H1 (cell line): ENCODE measurements around the gene LEUTX. TPM values are rescaled to one million over a fixed set of nuclear protein-coding genes. Genes with fewer than 3 reads are reported as not detected.

Experiments
- CTCF ChIA-PET: fragments of 300-600 bp; sonication (Branson Sonifier 250); formaldehyde crosslinking; loops from one replicate; lab custom pipeline; 2021; ENCODE audit not compliant: partially characterized antibody; lab: Charles Lee
- POLR2A ChIA-PET: fragments of 300-600 bp; sonication (Branson Sonifier 250); formaldehyde crosslinking; loops from one replicate; lab custom pipeline; 2021; ENCODE audit warnings: inconsistent platforms; ENCODE audit not compliant: partially characterized antibody; lab: Charles Lee
- DNase-seq, 2 experiments: peaks; one replicate each; pipeline versions ENCODE4 v3.0.0 to v3.0.0-alpha.2; 2010 to 2022; ENCODE audit warnings: low spot score in 2 of 2, low read depth in 1 of 2, mixed read lengths in 1 of 2
- FAIRE-seq: peaks from 2 replicates; lab custom pipeline; 2011; peaks lifted over from hg19 to GRCh38; lab: Jason Lieb, UNC
- H2AFZ ChIP-seq: 2 replicates; pipeline ENCODE4 v1.8.1; 2012; ENCODE audit warnings: low read length, inconsistent platforms
- H2AK5ac ChIP-seq: 2 replicates; pipeline ENCODE4 v1.6.1; 2013; ENCODE audit warnings: low read depth, low read length
- H2BK120ac ChIP-seq: replicated peaks from 2 replicates; pipeline ENCODE3; 2013; ENCODE audit warnings: low read depth, low read length, inconsistent platforms
- H2BK12ac ChIP-seq: 2 replicates; pipeline ENCODE4 v1.6.1; 2013; ENCODE audit warnings: low read depth, low read length
- H2BK15ac ChIP-seq: 2 replicates; pipeline ENCODE4 v1.6.1; 2013; ENCODE audit warnings: low read length
- H2BK20ac ChIP-seq: 2 replicates; pipeline ENCODE4 v1.6.1; 2013; ENCODE audit warnings: low read length
- H2BK5ac ChIP-seq: 2 replicates; pipeline ENCODE4 v1.6.1; 2013; ENCODE audit warnings: low read depth, low read length
- H3K14ac ChIP-seq: 2 replicates; pipeline ENCODE4 v1.6.1; 2013; ENCODE audit warnings: inconsistent platforms; ENCODE audit not compliant: insufficient read length
- H3K18ac ChIP-seq: 2 replicates; pipeline ENCODE4 v1.6.1; 2013; ENCODE audit warnings: low read length; ENCODE audit errors: extremely low read depth
- H3K23ac ChIP-seq: 2 replicates; pipeline ENCODE4 v1.6.1; 2013; ENCODE audit warnings: inconsistent platforms; ENCODE audit not compliant: insufficient read length
- H3K23me2 ChIP-seq: 2 replicates; pipeline ENCODE4 v1.6.1; 2013; ENCODE audit warnings: low read depth, low read length
- H3K27ac ChIP-seq: 2 replicates; pipeline ENCODE4 v1.6.1; 2011; ENCODE audit warnings: low read depth, low read length, inconsistent platforms
- H3K27me3 ChIP-seq, 4 experiments: replicated peaks in 1 of 4; 1 replicate in 1 of 4; 2 replicates in 3 of 4; pipeline versions ENCODE4 v1.6.1 to v1.8.1; 2011 to 2013; ENCODE audit warnings: low read length in 3 of 4, mild to moderate bottlenecking in 3 of 4, inconsistent platforms in 2 of 4, mixed read lengths in 2 of 4, moderate library complexity in 1 of 4; ENCODE audit not compliant: control insufficient read depth in 3 of 4, insufficient read depth in 3 of 4; ENCODE audit errors: extremely low read depth in 1 of 4
- H3K36me3 ChIP-seq, 4 experiments: 2 replicates each; pipeline versions ENCODE4 v1.6.1 to v1.8.1; 2011 to 2013; ENCODE audit warnings: mild to moderate bottlenecking in 4 of 4, low read length in 3 of 4, moderate library complexity in 2 of 4, control low read depth in 1 of 4, inconsistent platforms in 1 of 4; ENCODE audit not compliant: insufficient read depth in 4 of 4, control insufficient read depth in 2 of 4
- H3K4ac ChIP-seq: replicated peaks from 2 replicates; pipeline ENCODE3; 2013; ENCODE audit warnings: low read length, low read depth, mixed read lengths, inconsistent platforms; ENCODE audit not compliant: insufficient read length
- H3K4me1 ChIP-seq, 4 experiments: replicated peaks in 1 of 4; 1 replicate in 1 of 4; 2 replicates in 3 of 4; pipeline versions ENCODE4 v1.6.1 to v1.8.1; 2011 to 2013; ENCODE audit warnings: low read length in 3 of 4, inconsistent platforms in 2 of 4, mixed read lengths in 1 of 4; ENCODE audit not compliant: insufficient read depth in 4 of 4, control insufficient read depth in 3 of 4
- H3K4me2 ChIP-seq, 2 experiments: 2 replicates each; pipeline versions ENCODE4 v1.6.1 to v1.8.1; 2011 to 2013; ENCODE audit warnings: low read depth in 2 of 2, low read length in 2 of 2, control low read depth in 1 of 2, inconsistent platforms in 1 of 2, mild to moderate bottlenecking in 1 of 2; ENCODE audit not compliant: insufficient read depth in 1 of 2
- H3K4me3 ChIP-seq, 4 experiments: fragments of 200-600, 300-600 bp in 1 of 4; sonication (generic), shearing (Covaris generic), sonication (Bioruptor Twin) in 1 of 4; 2 replicates each; pipeline versions ENCODE4 v1.5.1 to v1.8.1; 2011 to 2016; ENCODE audit warnings: low read length in 4 of 4, low read depth in 3 of 4, control low read depth in 2 of 4, inconsistent platforms in 2 of 4, mild to moderate bottlenecking in 2 of 4, mixed read lengths in 1 of 4, moderate library complexity in 1 of 4; ENCODE audit not compliant: insufficient read depth in 2 of 4; ENCODE audit errors: extremely low read depth in 1 of 4
- H3K56ac ChIP-seq: replicated peaks from 2 replicates; pipeline ENCODE3; 2013; ENCODE audit warnings: low read depth, mild to moderate bottlenecking, mixed read lengths, low read length, inconsistent platforms; ENCODE audit not compliant: insufficient read length
- H3K79me1 ChIP-seq: 2 replicates; pipeline ENCODE4 v1.6.1; 2013; ENCODE audit warnings: low read depth, low read length, control low read depth
- H3K79me2 ChIP-seq, 2 experiments: 2 replicates each; pipeline versions ENCODE4 v1.6.1 to v1.8.1; 2012 to 2013; ENCODE audit warnings: low read length in 2 of 2, mild to moderate bottlenecking in 2 of 2, inconsistent platforms in 1 of 2; ENCODE audit not compliant: insufficient read depth in 2 of 2, control insufficient read depth in 1 of 2
- H3K9ac ChIP-seq, 4 experiments: replicated peaks in 1 of 4; 1 replicate in 1 of 4; 2 replicates in 3 of 4; pipeline versions ENCODE4 v1.6.1 to v1.8.1; 2011 to 2013; ENCODE audit warnings: low read depth in 3 of 4, low read length in 3 of 4, control low read depth in 2 of 4, mild to moderate bottlenecking in 2 of 4, moderate library complexity in 2 of 4, inconsistent platforms in 1 of 4; ENCODE audit errors: extremely low read depth in 1 of 4
- H3K9me3 ChIP-seq, 2 experiments: 2 replicates each; pipeline versions ENCODE4 v1.6.1 to v1.8.1; 2012 to 2013; ENCODE audit warnings: mild to moderate bottlenecking in 2 of 2, moderate library complexity in 2 of 2, control low read depth in 1 of 2, inconsistent platforms in 1 of 2, low read depth in 1 of 2, low read length in 1 of 2, mixed read lengths in 1 of 2; ENCODE audit not compliant: insufficient read depth in 2 of 2
- H4K20me1 ChIP-seq, 2 experiments: replicated peaks in 1 of 2; 2 replicates each; pipeline versions ENCODE3 to v1.8.1; 2011 to 2013; ENCODE audit warnings: inconsistent platforms in 2 of 2, low read length in 2 of 2, mild to moderate bottlenecking in 1 of 2; ENCODE audit not compliant: insufficient read depth in 2 of 2, control insufficient read depth in 1 of 2
- H4K5ac ChIP-seq: 2 replicates; pipeline ENCODE4 v1.6.1; 2013; ENCODE audit warnings: low read length, low read depth, mixed read lengths, inconsistent platforms; ENCODE audit not compliant: insufficient read length
- H4K8ac ChIP-seq: 2 replicates; pipeline ENCODE4 v1.8.0; 2013; ENCODE audit warnings: mild to moderate bottlenecking, moderate library complexity, low read length, inconsistent platforms; ENCODE audit not compliant: insufficient read depth; ENCODE audit errors: extremely low read depth
- H4K91ac ChIP-seq: replicated peaks from 2 replicates; pipeline ENCODE3; 2013; ENCODE audit warnings: low read length, mixed read lengths, inconsistent platforms; ENCODE audit not compliant: insufficient read length
- BCL11A ChIP-seq, 2 experiments: IDR thresholded peaks; one replicate each; pipeline ENCODE4 v1.6.1; 2011; ENCODE audit warnings: low read depth in 2 of 2, low read length in 2 of 2, mild to moderate bottlenecking in 2 of 2
- BRCA1 ChIP-seq: IDR thresholded peaks from 2 replicates; pipeline ENCODE4 v1.6.1; 2012; ENCODE audit warnings: low read depth, low read length, improper control_type of control experiment
- CHD1 ChIP-seq: IDR thresholded peaks from 2 replicates; pipeline ENCODE4 v1.6.1; 2012; ENCODE audit warnings: low read depth, low read length, improper control_type of control experiment
- EP300 ChIP-seq, 2 experiments: IDR thresholded peaks; 1 replicate in 1 of 2; 2 replicates in 1 of 2; pipeline ENCODE4 v1.6.1; 2011 to 2012; ENCODE audit warnings: low read depth in 2 of 2, low read length in 2 of 2, mild to moderate bottlenecking in 2 of 2, borderline replicate concordance in 1 of 2, inconsistent platforms in 1 of 2, moderate library complexity in 1 of 2
- GTF2F1 ChIP-seq: IDR thresholded peaks from 2 replicates; pipeline ENCODE4 v1.6.1; 2012; ENCODE audit warnings: low read depth, low read length, improper control_type of control experiment, borderline replicate concordance
- HDAC2 ChIP-seq, 2 experiments: fragments of 300-600 bp in 1 of 2; sonication (generic) in 1 of 2; IDR thresholded peaks; 2 replicates each; pipeline ENCODE4 v1.6.1; 2011 to 2012; ENCODE audit warnings: low read depth in 2 of 2, low read length in 2 of 2, mild to moderate bottlenecking in 2 of 2, moderate library complexity in 2 of 2, borderline replicate concordance in 1 of 2, inconsistent platforms in 1 of 2
- KDM4A ChIP-seq: IDR thresholded peaks from one replicate; pipeline ENCODE4 v1.7.1; 2012; ENCODE audit warnings: low read depth, mild to moderate bottlenecking, moderate library complexity, low read length, inconsistent platforms; ENCODE audit not compliant: severe bottlenecking
- PHF8 ChIP-seq: fragments of 200-600 bp; sonication (generic); conservative IDR thresholded peaks from 2 replicates; pipeline ENCODE4 v1.7.1; 2012; ENCODE audit warnings: low read depth, mild to moderate bottlenecking, inconsistent platforms, low read length, moderate library complexity
- RXRA ChIP-seq: IDR thresholded peaks from 2 replicates; pipeline ENCODE4 v1.6.1; 2011; ENCODE audit warnings: low read depth, mild to moderate bottlenecking, low read length, moderate library complexity; ENCODE audit not compliant: insufficient read depth
- TAF7 ChIP-seq: optimal IDR thresholded peaks from 2 replicates; pipeline ENCODE3; 2011; ENCODE audit warnings: low read depth, mild to moderate bottlenecking, inconsistent platforms, low read length, moderate library complexity, borderline replicate concordance
- USF2 ChIP-seq: IDR thresholded peaks from 2 replicates; pipeline ENCODE4 v1.6.1; 2011; ENCODE audit warnings: low read length, improper control_type of control experiment
- WGBS, 2 experiments: shearing (Covaris generic) in 1 of 2; methylation state at CpG; one replicate each; pipeline versions ENCODE4 v1.1.6 to v1.1.7; 2013 to 2015; ENCODE audit warnings: low lambda C conversion rate in 2 of 2, mixed read lengths in 2 of 2, inconsistent platforms in 1 of 2, low coverage in 1 of 2, missing lambda C conversion rate in 1 of 2; ENCODE audit not compliant: insufficient replicate concordance in 2 of 2, insufficient coverage in 1 of 2, insufficient read length in 1 of 2; ENCODE audit errors: extremely low coverage in 1 of 2, missing lambda C conversion rate in 1 of 2; 5-methylcytosine and 5-hydroxymethylcytosine counted together
- polyA plus RNA-seq, 7 experiments: library from polyadenylated mRNA; depleted of rRNA in 3 of 7; stranded (reverse) in 5 of 7; unstranded in 2 of 7; fragments of >200 nt in 5 of 7; fragments of 200-250 nt in 2 of 7; gene quantifications; 1 replicate in 5 of 7; 2 replicates in 1 of 7; 4 replicates in 1 of 7; pipeline versions ENCODE4 v1.2.1 to v1.2.3, GENCODE V29; 2011 to 2013; ENCODE audit warnings: missing spikeins in 2 of 7, mixed read lengths in 2 of 7
- total RNA-seq: library from RNA; stranded (reverse); fragmentation: NEBNext Ultra II Directional; extraction: Animal tissue kit (Norgen Biotek cat#: 25700); gene quantifications from 2 replicates; pipeline ENCODE4 v1.2.1, GENCODE V29; 2021

LEUTX gene
- total and polyA plus RNA-seq, 2 of the 8 experiments (the other 6 are each of a cell fraction or from before 2014, with no cell fraction given), result not detected

DNA sequence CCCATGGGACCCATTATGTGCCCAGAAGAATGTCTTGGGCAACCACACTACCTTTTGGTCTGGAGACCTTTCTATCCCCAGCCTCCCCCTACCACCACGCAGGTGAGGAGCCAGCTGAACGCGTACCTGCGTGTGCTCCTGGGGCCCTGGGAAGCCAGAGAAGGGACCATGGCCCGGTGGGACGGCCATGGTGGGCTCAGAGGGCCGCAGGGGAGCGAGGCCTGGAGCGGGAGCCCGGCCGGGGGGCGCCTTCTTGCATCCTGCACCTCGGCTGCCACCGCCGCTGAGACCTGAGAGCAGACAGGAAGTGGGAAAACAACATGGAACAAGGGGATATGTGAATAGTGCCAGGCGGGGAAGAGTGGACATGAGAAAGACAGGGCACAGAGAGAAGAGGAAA, 53.0 kb downstream of the LEUTX start:
- WGBS, 2 experiments, result 94% methylated on average over 13 of the region's 16 CpGs; no CpG with 5 or more reads in 1 of the 2 experiments
- no peak overlapping the region for H3K23ac ChIP-seq
- peaks cover 0 to 10% (median 4%) of the 10 kb centered on the region in 4 experiments; a peak in 5 of 7 replicates for H3K4me1 ChIP-seq
- H3K36me3 ChIP-seq, result peaks cover 26 to 49% (median 45%) of the 10 kb centered on the region in 4 experiments
- no peak for DNase-seq
- H2BK5ac ChIP-seq, result no peak overlapping the region
- H3K9me3 ChIP-seq, result no peaks in the 10 kb centered on the region
- H3K27ac ChIP-seq, result no peak overlapping the region
- H3K79me2 ChIP-seq, result peaks cover 0 to 16% of the 10 kb centered on the region in 2 experiments; a peak in 2 of 4 replicates
- TF ChIP-seq EP300 (IDR thresholded peaks at IDR 0.05; ENCODE audit: borderline replicate concordance in 1 of 2, low read depth in 2 of 2, low read length in 2 of 2) (no peak), BRCA1 (no peak), HDAC2 (IDR thresholded peaks at IDR 0.05; ENCODE audit: borderline replicate concordance in 1 of 2, low read depth in 2 of 2, low read length in 2 of 2) (no peak), PHF8 (no peak), USF2 (no peak), GTF2F1 (no peak), BCL11A (IDR thresholded peaks at IDR 0.05; ENCODE audit: low read depth in 2 of 2, low read length in 2 of 2) (no peak), KDM4A (no peak), CHD1 (no peak), TAF7 (no peak), RXRA (no peak)
- ChIA-PET CTCF (no interaction called here), POLR2A (no interaction called here)
- peaks cover 3 to 5% of the 10 kb centered on the region in 2 experiments for H4K20me1 ChIP-seq
- H3K23me2 ChIP-seq, result peaks cover 3% of the 10 kb centered on the region; the same call in 1 of the 2 replicates
- H2BK12ac ChIP-seq, result no peak overlapping the region
- FAIRE-seq, result no peak
- no peak overlapping the region for H2AK5ac ChIP-seq
- no peak overlapping the region for H3K4me2 ChIP-seq
- no peak overlapping the region for H3K4me3 ChIP-seq
- no peak overlapping the region for H2BK20ac ChIP-seq
- H4K5ac ChIP-seq, result no peak overlapping the region
- H3K14ac ChIP-seq, result no peak overlapping the region
- no peak overlapping the region for H3K9ac ChIP-seq
- H3K18ac ChIP-seq, result no peak overlapping the region
- no peak overlapping the region for H4K8ac ChIP-seq
- H2BK120ac ChIP-seq, result no peak overlapping the region
- H4K91ac ChIP-seq, result no peak overlapping the region
- H2AFZ ChIP-seq, result no peak overlapping the region
- H3K27me3 ChIP-seq, result no peaks in the 10 kb centered on the region
- H3K79me1 ChIP-seq, result peaks cover 4% of the 10 kb centered on the region; the same call in 1 of the 2 replicates
- H3K4ac ChIP-seq, result no peak overlapping the region
- H2BK15ac ChIP-seq, result no peak overlapping the region
- no peak overlapping the region for H3K56ac ChIP-seq
